ENCODE measurements around the gene ZBTB17. TPM values are rescaled to one million over a fixed set of nuclear protein-coding genes. Genes with fewer than 3 reads are reported as not detected.
A peak's percentile ranks its signal among the peaks of the same experiment; 100 is the strongest.

ZBTB17 gene
- polyA plus RNA-seq, 2 of the 4 experiments (the other 2 are of a cell fraction) = 13.8 to 16.5 TPM

DNA sequence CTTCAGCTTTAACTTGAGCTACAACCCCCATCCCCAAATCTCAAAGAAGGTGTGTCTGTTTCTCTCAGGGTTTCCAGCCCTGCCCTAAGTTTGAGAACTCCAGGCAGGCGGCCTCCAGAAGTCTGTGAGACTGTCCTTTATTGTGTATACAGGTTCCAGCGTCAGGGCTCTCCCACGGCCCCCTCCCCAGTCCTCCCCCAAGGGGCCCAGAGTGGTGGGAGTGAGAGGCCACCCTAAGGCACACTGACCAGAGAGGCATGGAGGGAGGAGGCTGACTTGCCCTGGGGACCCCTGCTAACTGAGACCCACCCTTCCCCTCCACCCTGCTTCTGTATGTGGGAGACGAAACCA lies 38.0 kb upstream of the ZBTB17 start:
- no peak overlapping the region for H3K4me3 ChIP-seq
- ATAC-seq = no peak
- CTCF ChIA-PET = interaction anchor here (0.5 to 1.6 kb wide), 5 partner anchors 17 to 134 kb away, joined by 3 to 4 read pairs (median 4); no protein-coding TSS in a partner anchor
- H3K27ac ChIP-seq = peak overlapping the region; percentile 84 to 96; a peak in 5 of 6 replicates
- H3K4me1 ChIP-seq = peaks cover 25% of the 10 kb centered on the region
- H3K9me3 ChIP-seq = no peaks in the 10 kb centered on the region
- POLR2A ChIA-PET = interaction anchor here (0.7 to 0.9 kb wide), 2 partner anchors 32 to 222 kb away, joined by 3 to 5 read pairs; no protein-coding TSS in a partner anchor
- WGBS (ENCODE audit: missing lambda C conversion rate) = 43% methylated on average over 2 of the region's 4 CpGs
- FAIRE-seq = no peak
- H3K4me2 ChIP-seq = peak overlapping the region; percentile 82
- no peak for DNase-seq (ENCODE audit: low read depth in 1 of 2, low spot score in 1 of 2)
- no peak for TF ChIP-seq RAD21 (conservative IDR thresholded peaks at IDR 0.05 in 1 of 2, IDR thresholded peaks at IDR 0.05 in 1 of 2)

GRCh38 chr1:16013220-16013907 lies 37.5 kb upstream of the ZBTB17 start:
- 15% methylated on average over 11 of the region's 28 CpGs for WGBS (ENCODE audit: missing lambda C conversion rate)
- no peak for TF ChIP-seq MAFK (IDR thresholded peaks at IDR 0.05; ENCODE audit: partially characterized antibody)
- TF ChIP-seq TP53 (CRISPR knock-in tag; IDR thresholded peaks at IDR 0.05) = no peak
- peak; percentile 56 for TF ChIP-seq ZFP36 (IDR thresholded peaks at IDR 0.05; ENCODE audit: borderline replicate concordance, partially characterized antibody)
- no peak for TF ChIP-seq SREBF2 (IDR thresholded peaks at IDR 0.05)
- TF ChIP-seq, protein P1, sequence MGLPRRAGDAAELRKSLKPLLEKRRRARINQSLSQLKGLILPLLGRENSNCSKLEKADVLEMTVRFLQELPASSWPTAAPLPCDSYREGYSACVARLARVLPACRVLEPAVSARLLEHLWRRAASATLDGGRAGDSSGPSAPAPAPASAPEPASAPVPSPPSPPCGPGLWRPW (IDR thresholded peaks at IDR 0.05) = no peak
- TF ChIP-seq CBX2 (IDR thresholded peaks at IDR 0.05; ENCODE audit: borderline replicate concordance, low read depth) = no peak
- TF ChIP-seq FOSL2 (IDR thresholded peaks at IDR 0.05) = no peak
- peak; percentile 77 for TF ChIP-seq FOSL2 (CRISPR knock-in tag; IDR thresholded peaks at IDR 0.05)
- H3K4me1 ChIP-seq = peaks cover 26% of the 10 kb centered on the region
- ChIA-PET POLR2A (interaction anchor here (0.7 to 0.9 kb wide), 2 partner anchors 32 to 221 kb away, joined by 3 to 5 read pairs; no protein-coding TSS in a partner anchor), CTCF (interaction anchor here (0.5 to 1.6 kb wide), 4 partner anchors 18 to 134 kb away, joined by 3 to 4 read pairs (median 4); no protein-coding TSS in a partner anchor)
- FAIRE-seq (no peak), DNase-seq (ENCODE audit: low read depth in 1 of 2, low spot score in 1 of 2) (peak in 1 of 2 experiments; percentile 34), ATAC-seq (peak; percentile 55 to 57)
- peak overlapping the region; percentile 45 for H3K4me3 ChIP-seq
- H3K4me2 ChIP-seq = peak overlapping the region; percentile 82
- H3K9me3 ChIP-seq = no peaks in the 10 kb centered on the region
- H3K27ac ChIP-seq = peak overlapping the region; percentile 84 to 96

DNA sequence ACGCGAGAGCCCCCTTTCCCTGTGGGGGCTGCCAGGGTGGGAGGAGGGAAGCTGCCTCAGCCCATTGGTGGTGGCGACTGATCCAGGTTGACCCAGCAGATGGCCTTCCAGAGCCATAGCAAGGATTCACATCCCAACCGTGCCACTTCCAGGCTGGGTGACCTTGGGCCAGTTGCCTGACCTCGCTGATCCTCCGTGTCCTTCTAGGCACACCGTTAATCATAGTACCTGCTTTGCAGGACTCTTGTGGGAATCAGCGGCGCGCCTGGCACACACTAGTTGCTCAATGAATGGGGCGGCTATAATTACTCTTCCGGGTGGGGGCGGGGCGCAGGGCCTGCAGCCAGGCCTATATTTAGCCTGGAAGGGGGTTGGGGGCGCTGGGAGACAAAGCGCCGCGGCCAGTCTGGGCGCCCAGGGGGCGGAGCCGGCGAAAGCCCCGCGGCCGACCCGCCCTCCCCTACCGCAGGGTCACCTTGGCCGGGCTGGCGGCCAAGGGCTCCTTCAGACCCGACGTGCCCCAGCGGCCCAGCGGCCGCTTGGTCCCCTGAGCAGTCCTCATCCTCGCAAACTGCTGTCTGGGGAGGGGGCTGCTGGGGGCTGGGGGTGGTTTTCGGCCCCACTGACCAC lies 36.8 kb upstream of the ZBTB17 start:
- CTCF ChIA-PET = interaction anchor here (0.9 to 3.9 kb wide), 7 partner anchors 11 to 232 kb away, joined by 3 to 37 read pairs (median 4); no protein-coding TSS in a partner anchor
- Histone ChIP-seq H3K27ac (peak overlapping the region; percentile 84 to 96), H3K4me3 (peak overlapping the region; percentile 45), H3K4me2 (peak overlapping the region; percentile 82), H3K4me1 (peaks cover 32% of the 10 kb centered on the region), H3K9me3 (no peaks in the 10 kb centered on the region)
- WGBS (ENCODE audit: missing lambda C conversion rate) = 21% methylated on average over 4 of the region's 36 CpGs
- peak; percentile 29 to 33; a peak in 2 of 5 replicates for TF ChIP-seq RAD21 (conservative IDR thresholded peaks at IDR 0.05 in 1 of 2, IDR thresholded peaks at IDR 0.05 in 1 of 2)
- TF ChIP-seq ZFP36 (IDR thresholded peaks at IDR 0.05; ENCODE audit: borderline replicate concordance, partially characterized antibody) = peak; percentile 5
- peak; percentile 30; the same call in 2 of the 3 replicates for TF ChIP-seq SMC3 (IDR thresholded peaks at IDR 0.05)
- TF ChIP-seq, protein P2, sequence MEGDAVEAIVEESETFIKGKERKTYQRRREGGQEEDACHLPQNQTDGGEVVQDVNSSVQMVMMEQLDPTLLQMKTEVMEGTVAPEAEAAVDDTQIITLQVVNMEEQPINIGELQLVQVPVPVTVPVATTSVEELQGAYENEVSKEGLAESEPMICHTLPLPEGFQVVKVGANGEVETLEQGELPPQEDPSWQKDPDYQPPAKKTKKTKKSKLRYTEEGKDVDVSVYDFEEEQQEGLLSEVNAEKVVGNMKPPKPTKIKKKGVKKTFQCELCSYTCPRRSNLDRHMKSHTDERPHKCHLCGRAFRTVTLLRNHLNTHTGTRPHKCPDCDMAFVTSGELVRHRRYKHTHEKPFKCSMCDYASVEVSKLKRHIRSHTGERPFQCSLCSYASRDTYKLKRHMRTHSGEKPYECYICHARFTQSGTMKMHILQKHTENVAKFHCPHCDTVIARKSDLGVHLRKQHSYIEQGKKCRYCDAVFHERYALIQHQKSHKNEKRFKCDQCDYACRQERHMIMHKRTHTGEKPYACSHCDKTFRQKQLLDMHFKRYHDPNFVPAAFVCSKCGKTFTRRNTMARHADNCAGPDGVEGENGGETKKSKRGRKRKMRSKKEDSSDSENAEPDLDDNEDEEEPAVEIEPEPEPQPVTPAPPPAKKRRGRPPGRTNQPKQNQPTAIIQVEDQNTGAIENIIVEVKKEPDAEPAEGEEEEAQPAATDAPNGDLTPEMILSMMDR (IDR thresholded peaks at IDR 0.05) = 0 out of 3 replicates have a peak, but pooled peaks have one; percentile 15
- no peak for TF ChIP-seq FOSB (CRISPR knock-in tag; IDR thresholded peaks at IDR 0.05)
- TF ChIP-seq JUN (IDR thresholded peaks at IDR 0.05) = 0 out of 5 replicates have a peak, but pooled peaks of 1 of the 2 experiments have one; percentile 18
- DNase-seq (ENCODE audit: low read depth in 1 of 2, low spot score in 1 of 2) (peak; percentile 21 to 40), FAIRE-seq (no peak), ATAC-seq (peak; percentile 25 to 30; a peak in 5 of 6 replicates)
- POLR2A ChIA-PET = interaction anchor here (0.9 kb wide), 1 partner anchor 33 kb away, joined by 5 read pairs; no protein-coding TSS in a partner anchor
